HUES6 (cell line): ENCODE data around the gene ELOB.

ENCODE experiments used
- H3K27ac ChIP-seq: 2 replicates; pipeline ENCODE4 v1.7.0; 2013; ENCODE audit warnings: low read depth, mild to moderate bottlenecking, low read length, inconsistent platforms
- H3K27me3 ChIP-seq: 2 replicates; pipeline ENCODE4 v1.6.1; 2013; ENCODE audit warnings: low read length; ENCODE audit not compliant: control insufficient read depth, insufficient read depth
- H3K36me3 ChIP-seq: 2 replicates; pipeline ENCODE4 v1.6.1; 2013; ENCODE audit warnings: low read length; ENCODE audit not compliant: control insufficient read depth, insufficient read depth
- H3K4me1 ChIP-seq: 2 replicates; pipeline ENCODE4 v1.6.1; 2013; ENCODE audit warnings: low read length; ENCODE audit not compliant: control insufficient read depth, insufficient read depth
- H3K4me3 ChIP-seq: 2 replicates; pipeline ENCODE4 v1.5.1; 2013; ENCODE audit warnings: low read depth, low read length
- H3K9ac ChIP-seq: one replicate; pipeline ENCODE4 v1.6.1; 2013; ENCODE audit warnings: mild to moderate bottlenecking, low read length
- H3K9me3 ChIP-seq: 2 replicates; pipeline ENCODE4 v1.6.1; 2013; ENCODE audit warnings: low read depth, low read length; ENCODE audit not compliant: control insufficient read depth, insufficient read depth

ELOB gene

GRCh38 chr16:2749936-2750335 lies 27.1 kb downstream of the ELOB start:
- H3K9ac ChIP-seq = peak overlapping the region; percentile 10
- H3K4me3 ChIP-seq = no peak overlapping the region
- no peaks in the 10 kb centered on the region for H3K9me3 ChIP-seq
- H3K36me3 ChIP-seq = peaks cover 9% of the 10 kb centered on the region
- peaks cover 13% of the 10 kb centered on the region for H3K4me1 ChIP-seq
- no peak overlapping the region for H3K27ac ChIP-seq
- H3K27me3 ChIP-seq = no peaks in the 10 kb centered on the region

- no peak overlapping the region for H3K4me3 ChIP-seq
- no peak overlapping the region for H3K27ac ChIP-seq
- peaks cover 9% of the 10 kb centered on the region for H3K36me3 ChIP-seq
- no peaks in the 10 kb centered on the region for H3K9me3 ChIP-seq
- H3K9ac ChIP-seq = no peak overlapping the region
- peaks cover 9% of the 10 kb centered on the region for H3K4me1 ChIP-seq
- no peaks in the 10 kb centered on the region for H3K27me3 ChIP-seq
These were observed 27.6 kb downstream of the ELOB start for GRCh38 chr16:2749476-2749875.

GRCh38 chr16:2748757-2749455 lies 28.2 kb downstream of the ELOB start:
- H3K9ac ChIP-seq = no peak overlapping the region
- H3K36me3 ChIP-seq = peaks cover 9% of the 10 kb centered on the region
- no peaks in the 10 kb centered on the region for H3K27me3 ChIP-seq
- H3K4me3 ChIP-seq = no peak overlapping the region
- peaks cover 7% of the 10 kb centered on the region; the same call in 1 of the 2 replicates for H3K4me1 ChIP-seq
- no peaks in the 10 kb centered on the region for H3K9me3 ChIP-seq
- H3K27ac ChIP-seq = no peak overlapping the region

GRCh38 chr16:2745961-2746360 lies 31.1 kb downstream of the ELOB start:
- peaks cover 3% of the 10 kb centered on the region; the same call in 1 of the 2 replicates for H3K4me1 ChIP-seq
- peaks cover 6% of the 10 kb centered on the region for H3K36me3 ChIP-seq
- H3K9ac ChIP-seq = no peak overlapping the region
- no peaks in the 10 kb centered on the region for H3K27me3 ChIP-seq
- no peak overlapping the region for H3K4me3 ChIP-seq
- no peak overlapping the region for H3K27ac ChIP-seq
- H3K9me3 ChIP-seq = no peaks in the 10 kb centered on the region

GRCh38 chr16:2745116-2745890 lies 31.8 kb downstream of the ELOB start:
- Histone ChIP-seq H3K27me3 (no peaks in the 10 kb centered on the region), H3K4me3 (no peak overlapping the region), H3K36me3 (peaks cover 6% of the 10 kb centered on the region), H3K9ac (no peak overlapping the region), H3K4me1 (0 out of 2 replicates have a peak, but pooled peaks cover 2% of the 10 kb centered on the region), H3K9me3 (no peaks in the 10 kb centered on the region), H3K27ac (no peak overlapping the region)

GRCh38 chr16:2744711-2745110 lies 32.4 kb downstream of the ELOB start:
- Histone ChIP-seq H3K9ac (no peak overlapping the region), H3K27ac (no peak overlapping the region), H3K4me3 (no peak overlapping the region), H3K36me3 (peaks cover 3% of the 10 kb centered on the region), H3K4me1 (peaks cover 7% of the 10 kb centered on the region), H3K27me3 (no peaks in the 10 kb centered on the region), H3K9me3 (no peaks in the 10 kb centered on the region)

- Histone ChIP-seq H3K36me3 (no peaks in the 10 kb centered on the region), H3K9me3 (no peaks in the 10 kb centered on the region), H3K4me3 (no peak overlapping the region), H3K4me1 (peaks cover 18% of the 10 kb centered on the region), H3K27me3 (no peaks in the 10 kb centered on the region), H3K9ac (no peak overlapping the region), H3K27ac (no peak overlapping the region)
These were observed 33.9 kb downstream of the ELOB start for GRCh38 chr16:2743007-2743810.

GRCh38 chr16:2742323-2743006 lies 34.6 kb downstream of the ELOB start:
- no peaks in the 10 kb centered on the region for H3K9me3 ChIP-seq
- H3K9ac ChIP-seq = no peak overlapping the region
- peaks cover 18% of the 10 kb centered on the region for H3K4me1 ChIP-seq
- H3K27ac ChIP-seq = no peak overlapping the region
- no peak overlapping the region for H3K4me3 ChIP-seq
- H3K27me3 ChIP-seq = no peaks in the 10 kb centered on the region
- no peaks in the 10 kb centered on the region for H3K36me3 ChIP-seq

GRCh38 chr16:2741168-2741567 lies 35.9 kb downstream of the ELOB start:
- Histone ChIP-seq H3K36me3 (no peaks in the 10 kb centered on the region), H3K27ac (no peak overlapping the region), H3K4me1 (peaks cover 18% of the 10 kb centered on the region), H3K27me3 (no peaks in the 10 kb centered on the region), H3K9me3 (no peaks in the 10 kb centered on the region), H3K9ac (no peak overlapping the region), H3K4me3 (no peak overlapping the region)

GRCh38 chr16:2740476-2740875 lies 36.6 kb downstream of the ELOB start:
- H3K9me3 ChIP-seq = no peaks in the 10 kb centered on the region
- H3K27ac ChIP-seq = no peak overlapping the region
- no peak overlapping the region for H3K9ac ChIP-seq
- H3K4me3 ChIP-seq = no peak overlapping the region
- H3K4me1 ChIP-seq = peaks cover 18% of the 10 kb centered on the region
- no peaks in the 10 kb centered on the region for H3K27me3 ChIP-seq
- H3K36me3 ChIP-seq = no peaks in the 10 kb centered on the region
